CD4-positive, alpha-beta T cell treated with Interleukin-15 for 4 hours (primary cell): ENCODE data around the gene EIF2AK3.
"Not testable (repeated sequence)": the region's sequence is repeated elsewhere in the genome, so short reads cannot be mapped to it uniquely, and the experiment has no call there.

Experiments
- DNase-seq: peaks from one replicate; pipeline ENCODE4 v3.0.0-alpha.2; 2020; ENCODE audit warnings: low spot score

EIF2AK3 gene

DNA sequence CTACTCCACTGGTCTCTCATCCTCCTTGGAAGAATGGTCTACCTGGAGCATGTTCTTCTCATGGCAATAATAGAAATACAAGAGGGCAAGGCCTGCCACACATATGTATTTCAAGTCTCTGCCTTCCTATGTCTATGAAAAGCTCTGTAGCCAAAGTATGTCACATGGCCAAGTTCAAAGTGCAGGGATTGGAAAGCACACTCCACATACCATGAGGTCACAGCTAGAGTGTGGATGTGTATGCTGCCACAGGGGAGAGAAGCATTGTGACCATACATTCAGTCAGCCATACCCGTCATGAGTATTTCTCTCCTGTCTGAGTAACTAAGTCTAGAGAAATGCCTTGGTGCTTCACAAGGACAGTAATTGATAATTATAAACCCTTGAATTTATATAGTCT, 8.8 kb upstream of the EIF2AK3 start:
- DNase-seq = no peak

DNA sequence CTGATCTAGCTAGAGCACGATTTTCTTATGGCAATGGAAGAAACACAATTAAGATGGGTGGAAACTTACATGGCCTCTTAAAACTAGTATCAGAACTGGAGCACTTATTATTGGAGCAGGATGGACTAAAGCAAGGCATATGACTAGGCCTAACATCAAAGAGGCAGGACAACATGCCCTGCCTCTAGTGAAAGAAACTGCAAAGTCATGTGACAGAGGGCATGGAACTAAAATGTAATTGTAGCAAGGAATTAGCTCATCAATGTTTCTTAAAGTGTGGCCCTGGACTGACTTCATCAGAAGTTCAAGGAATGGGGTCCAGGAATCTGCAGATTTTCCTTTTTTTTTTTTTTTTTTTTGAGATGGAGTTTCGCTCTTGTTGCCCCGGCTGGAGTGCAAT, 5.3 kb upstream of the EIF2AK3 start:
- DNase-seq = no peak

DNA sequence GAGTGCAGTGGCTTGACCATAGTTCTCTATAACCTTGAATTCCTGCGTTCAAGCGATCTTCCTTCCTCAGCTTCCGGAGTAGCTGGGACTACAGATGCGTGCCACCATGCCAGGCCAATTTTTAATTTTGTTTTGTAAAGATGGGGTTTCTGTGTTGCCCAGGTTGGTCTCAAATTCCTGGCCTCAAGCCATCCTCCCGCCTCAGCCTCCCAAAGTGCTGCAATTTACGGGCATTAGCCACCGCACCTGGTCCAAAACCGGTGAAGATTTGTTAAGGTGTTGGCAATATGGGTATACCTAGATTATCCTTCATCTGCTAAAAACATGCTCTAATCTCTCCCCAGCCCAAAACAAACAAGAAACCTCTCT, 1.3 kb upstream of the EIF2AK3 start:
- no peak for DNase-seq

DNA sequence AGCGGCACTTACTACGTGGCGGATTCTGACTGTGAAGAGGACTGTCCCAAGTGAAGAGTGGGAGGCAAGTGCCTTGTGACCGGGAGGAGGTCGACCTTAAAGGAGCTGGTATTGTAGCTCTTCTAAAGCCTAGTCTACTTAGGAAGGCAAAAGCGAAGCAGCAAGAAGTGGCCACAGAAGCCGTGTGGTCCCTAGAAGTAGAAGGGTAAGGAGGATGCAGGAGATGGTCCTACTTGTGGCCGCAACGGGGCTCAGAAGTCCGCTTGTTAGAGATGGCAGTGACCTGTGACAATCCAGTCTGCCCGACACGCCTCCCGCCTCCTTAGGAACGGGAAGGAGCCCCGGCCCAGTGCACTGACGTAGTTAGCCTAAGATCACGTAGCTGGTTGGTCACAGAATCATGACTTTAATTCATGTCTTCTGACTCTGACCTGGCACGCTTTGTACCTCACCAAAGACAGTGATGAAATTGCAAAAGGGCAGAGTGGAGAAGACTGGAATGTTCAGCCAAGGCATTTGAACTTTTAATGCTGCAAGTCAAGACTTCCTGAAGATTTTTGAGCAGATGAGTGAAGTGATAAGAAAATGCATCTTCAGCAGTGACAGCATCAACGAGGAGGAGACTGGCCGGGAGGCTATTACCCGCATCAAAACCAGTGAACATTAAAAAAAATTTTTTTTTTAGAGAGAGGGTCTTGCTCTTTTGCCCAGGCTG, 749 bp upstream of the EIF2AK3 start:
- peak; percentile 73 for DNase-seq

DNA sequence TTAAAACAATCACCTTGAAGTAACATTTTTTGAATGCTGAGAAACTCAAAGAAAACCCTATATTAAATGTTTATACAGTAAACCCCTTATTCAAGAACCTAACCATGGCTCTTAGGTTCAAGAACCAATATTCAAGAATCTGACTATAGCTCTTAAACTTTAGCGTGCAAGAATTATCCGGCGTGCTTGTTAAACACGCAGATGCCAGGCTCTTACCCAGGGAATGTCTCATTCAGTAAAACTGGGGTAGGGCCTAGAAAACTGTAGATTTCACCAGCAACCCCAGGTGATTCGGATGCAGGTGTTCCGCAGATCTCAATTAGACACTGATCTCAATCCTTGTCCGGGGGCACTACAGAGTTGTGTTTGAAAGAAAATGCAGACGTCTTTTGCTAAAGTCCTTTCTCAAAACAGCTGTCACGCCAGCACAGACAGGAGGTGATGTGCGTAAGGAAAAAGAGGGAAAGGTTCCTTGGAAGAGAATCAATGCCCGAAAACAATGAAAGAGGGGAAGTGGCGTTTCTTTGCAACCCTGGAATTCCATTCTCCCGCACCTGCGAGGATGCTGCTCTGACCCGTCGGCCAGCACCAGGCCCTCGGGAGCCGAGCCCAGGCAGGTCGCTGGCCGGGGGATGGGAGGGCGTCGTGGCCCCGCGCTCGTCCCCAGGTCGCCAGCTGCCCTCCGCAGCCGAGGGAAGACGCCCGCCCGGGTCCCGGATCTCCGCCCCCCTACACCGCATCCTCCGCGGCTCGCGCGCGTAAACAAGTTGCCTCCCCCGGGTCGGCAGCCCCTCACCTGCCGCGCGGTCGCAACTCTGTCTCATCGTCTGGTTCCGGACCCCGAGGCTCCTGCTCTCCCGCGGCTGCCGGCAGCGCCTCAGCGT, 851 bp downstream of the EIF2AK3 start:
- peak; percentile 34 for DNase-seq

DNA sequence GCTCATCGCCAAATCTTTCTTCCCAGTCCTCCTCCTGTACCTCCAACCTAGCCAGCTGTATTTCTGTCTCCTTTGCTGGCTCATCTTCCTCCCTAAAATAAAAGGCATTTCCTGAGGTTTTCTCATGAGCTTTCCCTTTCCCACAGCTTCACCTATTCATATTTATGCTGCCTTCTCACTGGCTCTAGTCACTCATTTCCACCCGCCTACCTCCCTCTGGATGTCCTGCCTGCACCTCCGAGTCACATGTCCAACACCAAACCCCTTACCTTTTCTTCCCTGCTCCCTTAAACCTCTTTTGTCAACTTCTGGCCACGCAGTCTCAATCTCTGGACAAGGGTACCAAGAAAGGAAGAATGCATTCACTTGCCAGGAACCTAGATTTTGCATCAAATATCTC, 2.8 kb downstream of the EIF2AK3 start:
- no peak for DNase-seq

DNA sequence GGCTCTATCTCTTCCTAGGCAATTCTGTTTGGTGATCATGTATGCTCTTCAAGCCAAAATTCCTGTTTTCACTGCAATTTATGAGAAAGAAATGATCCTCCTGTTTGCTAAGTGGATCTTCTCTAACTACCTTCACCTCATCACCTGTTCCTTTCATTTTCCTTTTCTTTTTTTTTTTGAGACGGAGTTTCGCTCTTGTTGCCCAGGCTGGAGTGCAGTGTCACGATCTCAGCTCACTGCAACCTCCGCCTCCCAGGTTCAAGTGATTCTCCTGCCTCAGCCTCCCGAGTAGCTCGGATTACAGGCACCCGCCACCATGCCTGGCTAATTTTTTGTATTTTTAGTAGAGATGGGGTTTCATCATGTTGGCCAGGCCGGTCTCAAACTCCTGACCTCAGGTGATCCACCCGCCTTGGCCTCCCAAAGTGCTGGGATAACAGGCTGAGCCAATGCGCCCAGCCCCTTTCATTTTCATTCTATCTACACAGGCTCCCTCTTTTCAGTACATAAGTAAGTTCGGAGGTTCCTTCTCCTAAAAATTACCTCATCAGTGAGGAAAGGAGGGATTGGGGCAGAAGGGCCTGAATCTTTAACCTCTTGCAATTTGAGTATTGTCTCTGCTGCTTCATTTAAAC, 3.3 kb downstream of the EIF2AK3 start:
- DNase-seq = not testable (repeated sequence)

DNA sequence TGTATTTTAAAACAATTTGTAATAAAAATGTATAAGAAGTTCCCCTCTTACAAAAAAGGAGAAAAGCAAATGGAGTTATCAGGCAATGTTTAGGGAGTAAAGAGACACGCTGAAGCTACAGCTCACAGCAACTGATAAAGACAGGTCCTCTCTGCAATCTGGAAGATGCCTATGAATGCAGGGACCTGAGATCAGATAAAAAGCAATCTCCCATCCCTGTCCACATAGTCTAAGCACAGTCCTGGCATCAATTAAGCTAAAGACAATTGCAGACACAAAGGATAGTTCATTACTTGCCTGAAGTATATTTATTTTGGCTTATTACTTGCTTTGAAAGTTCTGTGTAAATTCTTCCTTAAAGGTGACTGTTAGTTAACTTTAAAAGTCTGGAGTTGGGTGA, 5.0 kb downstream of the EIF2AK3 start:
- no peak for DNase-seq

DNA sequence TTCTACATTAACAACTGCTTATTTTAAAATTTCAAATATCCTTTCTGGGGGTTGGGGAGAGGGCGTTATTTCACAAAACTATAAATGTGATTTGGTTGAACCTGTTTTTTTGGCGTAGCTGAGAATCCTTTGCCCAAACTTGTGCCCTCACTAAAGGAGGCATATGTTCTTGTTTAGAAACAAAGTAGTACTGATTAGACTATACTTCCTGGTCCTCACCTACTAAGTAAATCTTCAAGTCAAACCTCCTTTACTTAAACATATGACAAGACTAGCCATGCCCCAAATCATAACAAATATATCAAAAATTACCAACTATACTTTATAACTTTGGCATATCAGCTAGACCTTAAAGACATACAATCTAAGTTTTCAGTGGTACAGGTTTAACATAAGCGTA, 5.8 kb downstream of the EIF2AK3 start:
- no peak for DNase-seq

DNA sequence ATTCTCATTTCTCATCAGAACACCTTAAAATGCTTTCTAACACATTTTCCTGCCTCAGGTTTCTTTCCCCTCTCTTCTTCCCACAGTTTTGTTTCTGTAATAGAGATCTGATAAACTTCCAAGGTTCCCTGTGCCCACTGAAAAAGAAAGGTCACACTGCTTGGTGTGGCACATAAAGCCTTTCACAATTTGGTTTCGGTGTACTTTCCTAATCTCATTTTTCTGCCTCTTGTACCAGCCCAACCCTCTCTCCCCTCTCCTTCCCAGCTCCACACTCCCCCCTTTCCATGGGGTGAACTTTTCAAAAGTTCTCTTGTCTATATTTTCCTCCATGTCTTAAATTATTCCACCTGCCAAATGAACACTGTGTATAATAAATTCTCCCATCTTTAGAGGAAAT, 7.2 kb downstream of the EIF2AK3 start:
- DNase-seq = no peak

DNA sequence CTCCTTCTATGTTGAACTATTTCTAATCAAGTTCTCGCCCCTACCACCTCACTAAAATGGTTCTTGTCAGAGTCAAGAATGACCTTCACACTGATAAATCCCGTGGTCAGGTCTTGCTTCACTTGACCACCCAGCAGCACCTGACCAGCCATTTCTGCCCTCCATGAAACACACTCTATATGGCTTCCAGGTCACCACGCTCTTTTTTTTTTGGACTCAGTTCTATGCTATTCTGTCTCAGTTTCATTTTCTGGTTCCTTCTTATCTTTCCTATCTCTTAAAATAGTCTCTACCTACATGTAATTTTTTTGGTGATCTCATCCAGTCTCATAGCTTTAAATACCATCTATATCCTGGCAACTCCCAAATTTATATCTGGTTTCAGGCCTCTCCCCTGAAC, 11.4 kb downstream of the EIF2AK3 start:
- no peak for DNase-seq

DNA sequence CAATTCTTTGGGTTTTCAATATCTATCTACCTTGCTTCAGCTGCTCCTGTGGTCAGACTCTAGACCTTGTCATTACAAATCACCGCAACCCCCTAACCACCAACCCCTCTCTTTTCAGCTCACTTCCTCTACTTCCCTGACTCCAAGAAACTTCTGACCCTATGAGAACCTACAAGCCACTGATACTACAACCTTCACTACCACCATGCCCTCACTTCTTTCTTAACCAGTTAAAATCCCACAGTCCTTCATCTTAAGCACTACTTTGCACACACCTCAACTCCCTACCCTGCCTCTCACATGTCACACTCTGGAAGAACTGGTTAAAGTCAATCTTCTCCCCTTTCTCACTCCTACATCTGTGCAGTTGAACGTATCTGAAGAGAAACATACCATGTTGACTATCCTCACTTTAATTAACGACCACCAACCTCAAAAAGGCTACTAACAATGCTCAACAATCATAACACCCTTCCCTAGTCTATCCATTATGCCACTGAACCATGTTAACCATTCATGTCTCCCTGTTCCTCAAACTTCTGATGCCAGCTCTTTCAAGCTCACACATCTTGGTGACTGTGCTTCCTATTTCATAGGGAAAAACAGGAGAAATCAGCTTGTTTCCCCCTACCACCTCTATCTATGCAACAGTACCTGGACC, 12.6 kb downstream of the EIF2AK3 start:
- DNase-seq = no peak

DNA sequence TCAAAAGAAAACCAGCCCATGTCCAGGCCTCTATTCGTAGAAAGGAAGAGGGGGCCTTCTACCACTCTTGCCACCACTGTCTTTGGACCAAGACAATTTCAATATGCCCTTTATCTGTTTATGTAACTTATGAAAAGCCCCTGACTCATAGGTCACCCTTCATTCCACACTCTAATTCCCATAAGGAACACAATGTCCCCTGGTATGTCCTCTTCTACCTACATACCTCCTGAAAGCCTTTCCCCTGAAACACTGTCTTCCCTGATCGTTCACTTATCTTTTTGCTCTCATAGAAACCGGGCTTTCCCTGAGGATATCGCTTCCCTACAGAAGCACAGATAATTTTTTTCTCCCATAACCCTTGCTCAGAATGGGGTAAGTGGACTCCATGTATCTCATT, 13.3 kb downstream of the EIF2AK3 start:
- DNase-seq = no peak

DNA sequence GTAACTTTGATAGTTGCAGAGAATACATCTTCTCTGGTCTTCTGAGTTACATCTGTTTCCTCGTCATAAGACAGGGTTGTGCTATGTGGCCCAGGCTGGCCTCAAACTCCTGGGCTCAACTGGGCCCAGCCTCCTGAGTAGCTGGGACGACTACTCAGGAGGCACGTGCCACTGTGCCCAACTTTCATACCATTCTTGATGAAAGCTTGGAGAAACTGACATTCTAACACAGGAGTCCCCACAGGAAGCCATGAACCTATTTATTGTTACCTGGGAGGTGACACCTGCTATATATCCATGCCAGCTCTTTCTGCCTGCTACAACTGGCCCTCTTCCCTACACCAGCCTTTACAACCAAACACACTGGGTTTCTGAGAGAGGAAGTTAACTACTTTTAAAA, 19.1 kb downstream of the EIF2AK3 start:
- DNase-seq = no peak

DNA sequence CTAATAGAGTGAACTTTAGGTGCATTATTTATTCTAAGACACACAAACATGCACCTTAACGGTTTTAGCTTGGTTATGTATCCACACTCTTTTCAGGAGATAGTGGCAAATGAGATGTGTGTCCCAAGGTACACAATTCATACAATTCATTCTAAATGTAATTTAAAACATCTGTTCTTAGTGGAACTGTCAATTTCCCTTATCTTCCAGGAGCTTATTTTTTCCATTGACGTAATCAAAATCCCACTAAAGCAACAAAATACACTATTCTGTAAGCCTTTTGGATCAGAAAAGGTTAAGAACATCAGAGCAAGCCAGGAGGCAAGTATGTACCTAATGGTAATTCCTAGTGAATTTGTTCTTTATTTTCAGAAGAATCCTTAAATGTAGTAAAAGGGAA, 19.8 kb downstream of the EIF2AK3 start:
- no peak for DNase-seq

DNA sequence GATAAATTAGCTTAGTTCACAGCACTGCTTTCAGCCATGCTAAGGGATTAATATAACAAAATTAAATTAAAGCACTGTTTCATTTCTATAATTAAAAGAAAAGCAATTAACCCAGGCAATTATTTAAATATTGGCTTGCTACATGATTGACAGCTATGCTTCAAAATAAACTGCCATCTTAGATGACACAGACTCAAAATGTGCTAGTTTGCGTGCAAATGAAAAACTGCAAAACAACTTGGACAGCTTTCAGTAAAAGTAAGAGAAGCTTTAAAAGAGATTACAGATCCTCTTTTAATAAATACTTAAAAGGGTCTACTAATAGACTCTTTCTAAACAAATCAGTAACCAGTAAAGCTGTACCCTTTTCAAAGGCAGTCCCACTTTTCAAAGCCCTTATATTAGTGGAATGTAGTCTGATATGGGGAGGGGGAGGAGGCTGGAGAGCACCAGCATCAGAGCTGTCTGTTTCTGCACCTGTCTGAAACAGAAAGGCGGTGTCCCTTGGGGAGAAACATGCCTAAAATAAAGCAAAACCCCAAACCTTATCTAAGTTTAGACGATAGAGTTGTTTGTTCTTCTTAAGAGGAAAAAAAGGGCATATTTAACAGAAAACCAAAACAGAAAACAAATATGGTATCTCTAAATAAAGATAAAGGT, 20.8 kb downstream of the EIF2AK3 start:
- no peak for DNase-seq

DNA sequence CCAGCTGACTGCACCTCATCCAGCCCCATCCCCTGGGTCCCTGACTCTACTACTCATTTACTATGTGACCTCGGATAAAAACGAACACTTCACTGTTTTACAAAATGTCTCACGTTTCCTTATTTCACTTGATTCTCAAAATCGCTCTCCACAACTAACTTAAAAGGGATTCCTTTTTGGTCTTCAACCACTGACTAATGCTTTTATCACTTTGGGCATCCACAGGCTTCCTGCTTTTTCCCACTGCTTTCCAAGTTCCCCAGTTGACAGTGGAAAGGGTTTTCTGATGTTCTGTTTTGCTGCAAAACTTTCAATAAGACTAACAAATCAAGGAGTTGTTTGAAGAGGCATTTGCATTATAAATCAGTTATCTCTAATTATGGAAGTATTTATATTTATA, 24.1 kb downstream of the EIF2AK3 start:
- DNase-seq = no peak

DNA sequence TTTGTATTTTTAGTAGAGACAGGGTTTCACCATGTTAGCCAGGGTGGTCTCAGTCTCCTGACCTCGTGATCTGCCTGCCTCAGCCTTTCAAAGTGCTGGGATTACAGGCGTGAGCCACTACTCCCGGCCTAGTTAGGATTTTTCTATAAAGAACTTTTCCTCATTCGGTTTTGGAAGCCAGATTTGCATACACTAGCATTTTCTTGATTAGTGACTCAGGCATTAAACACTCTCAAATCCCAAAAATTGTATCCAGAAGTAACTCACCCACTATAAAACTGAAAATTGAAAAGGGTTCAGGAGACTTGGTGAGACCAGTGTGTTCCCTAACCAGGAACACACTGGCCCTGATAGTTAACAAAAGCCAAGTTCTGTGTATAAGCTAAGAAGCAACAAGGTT, 25.2 kb downstream of the EIF2AK3 start:
- no peak for DNase-seq

DNA sequence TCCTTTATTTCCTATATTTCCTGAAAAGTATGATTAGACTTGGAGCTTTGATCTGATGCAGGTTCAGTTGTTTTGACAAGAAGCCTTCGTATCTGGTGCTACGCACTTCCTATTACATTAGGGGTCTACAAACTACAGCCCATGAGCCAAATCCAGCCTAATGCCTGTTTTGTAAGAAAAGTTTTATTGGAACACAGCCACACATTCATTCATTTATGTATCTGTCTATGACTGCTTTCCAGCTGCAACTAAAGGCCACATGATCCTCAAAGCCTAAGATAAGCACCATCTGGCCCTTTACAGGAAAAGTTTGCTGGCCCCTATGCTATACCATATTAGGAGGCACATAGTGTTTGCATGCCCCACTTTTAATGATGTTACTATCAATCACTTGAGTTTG, 26.0 kb downstream of the EIF2AK3 start:
- DNase-seq = no peak

DNA sequence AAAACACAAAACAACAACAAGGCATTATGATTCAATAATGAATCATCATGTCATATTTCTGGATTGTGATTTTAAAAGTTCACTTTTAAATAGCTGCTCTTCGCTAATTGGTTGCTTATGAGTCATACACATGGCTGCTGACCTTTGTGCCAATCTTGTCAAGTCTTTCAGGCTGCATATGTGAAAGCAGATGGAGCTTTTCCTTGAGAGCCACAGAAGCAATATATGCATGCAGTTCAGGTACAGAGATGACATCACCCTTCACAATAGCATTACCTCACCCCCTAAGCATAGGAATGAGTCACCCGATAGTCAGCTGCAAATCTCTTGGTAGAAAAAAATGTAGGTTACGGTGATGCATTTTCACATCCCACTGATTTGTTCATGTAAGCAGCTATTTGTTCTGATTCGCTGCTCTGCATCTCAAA, 27.2 kb downstream of the EIF2AK3 start:
- DNase-seq = peak; percentile 87

DNA sequence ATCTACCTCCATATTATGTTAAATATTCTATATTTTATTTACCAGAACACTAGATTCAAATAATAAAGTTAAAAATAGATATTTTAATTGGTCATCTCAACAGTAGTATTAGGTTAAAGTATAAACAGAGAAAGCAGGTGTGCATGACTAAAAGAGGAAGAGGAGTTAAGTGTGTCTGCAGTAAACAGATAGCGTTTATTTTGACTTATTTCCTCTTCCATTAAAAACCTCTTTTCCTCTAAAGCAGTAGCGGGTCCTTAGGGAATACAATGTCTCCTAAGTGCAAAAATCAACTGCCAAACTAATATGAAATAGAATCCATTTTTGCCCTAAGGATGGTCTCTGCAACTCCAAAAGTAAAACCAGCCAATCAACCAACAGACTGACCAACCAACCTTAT, 27.7 kb downstream of the EIF2AK3 start:
- DNase-seq = no peak

DNA sequence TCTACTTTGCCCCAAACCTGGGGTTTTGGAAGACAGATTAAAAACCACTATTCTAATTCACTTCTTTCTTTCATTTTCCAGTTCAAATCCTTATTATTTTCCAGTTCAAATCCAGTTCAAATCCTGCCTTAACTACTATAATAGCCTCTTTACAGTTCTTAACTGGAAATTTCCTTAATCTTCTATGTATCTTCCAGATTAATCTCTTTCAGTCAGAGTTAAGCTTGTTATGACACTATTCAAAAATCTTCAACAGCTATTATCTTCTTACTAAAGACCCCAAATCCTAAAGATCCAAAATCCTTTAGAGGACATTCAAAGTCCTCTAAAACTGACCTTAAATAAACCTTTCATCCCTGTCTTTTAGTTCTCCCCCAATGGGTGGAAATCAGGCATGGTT, 30.1 kb downstream of the EIF2AK3 start:
- DNase-seq = no peak
